ENCODE measurements around the gene GSTT2. TPM values are rescaled to one million over a fixed set of nuclear protein-coding genes. Genes with fewer than 3 reads are reported as not detected.

The GSTT2 gene
- total RNA-seq, 4 donors from 2014 or later, result 3.0 TPM; not detected in 3

GRCh38 chr22:24006207-24006913, 26.4 kb downstream of the GSTT2 start:
- peaks cover 0 to 14% (median 0%) of the 10 kb centered on the region in 3 donors for H3K4me1 ChIP-seq
- H3K9me3 ChIP-seq, result no peaks in the 10 kb centered on the region
- no peak for ATAC-seq
- no peak for TF ChIP-seq CTCF (IDR thresholded peaks at IDR 0.05)
- no peak for TF ChIP-seq POLR2A (IDR thresholded peaks at IDR 0.05)
- no peak for TF ChIP-seq POLR2AphosphoS5 (IDR thresholded peaks at IDR 0.05)
- TF ChIP-seq EP300 (IDR thresholded peaks at IDR 0.05), result no peak
- H3K27ac ChIP-seq, result no peak overlapping the region
- no peak overlapping the region for H3K4me3 ChIP-seq
- no peaks in the 10 kb centered on the region for H3K36me3 ChIP-seq
- no peaks in the 10 kb centered on the region for H3K27me3 ChIP-seq
- 65 to 71% methylated on average over 1 to 5 of the region's 10 CpGs for WGBS, 2 donors (ENCODE audit: low coverage in 1 of 2)

GRCh38 chr22:24006914-24007214, 26.9 kb downstream of the GSTT2 start:
- peaks cover 0 to 18% (median 0%) of the 10 kb centered on the region in 3 donors for H3K4me1 ChIP-seq
- no peaks in the 10 kb centered on the region for H3K27me3 ChIP-seq
- TF ChIP-seq POLR2AphosphoS5 (IDR thresholded peaks at IDR 0.05) (no peak), POLR2A (IDR thresholded peaks at IDR 0.05) (no peak), CTCF (IDR thresholded peaks at IDR 0.05) (no peak), EP300 (IDR thresholded peaks at IDR 0.05) (no peak)
- no peak for ATAC-seq
- no peak overlapping the region for H3K4me3 ChIP-seq
- H3K9me3 ChIP-seq, result no peaks in the 10 kb centered on the region
- 60 to 92% methylated on average over 2 to 6 of the region's 6 CpGs for WGBS, 2 donors (ENCODE audit: low coverage in 1 of 2)
- no peaks in the 10 kb centered on the region for H3K36me3 ChIP-seq
- H3K27ac ChIP-seq, result no peak overlapping the region

GRCh38 chr22:24007253-24008021, 27.5 kb downstream of the GSTT2 start:
- 81 to 82% methylated on average over 3 to 4 of the region's 8 CpGs for WGBS, 2 donors (ENCODE audit: low coverage in 1 of 2)
- Histone ChIP-seq H3K4me3 (no peak overlapping the region), H3K36me3 (no peaks in the 10 kb centered on the region), H3K27ac (no peak overlapping the region), H3K27me3 (no peaks in the 10 kb centered on the region), H3K4me1 (peaks cover 0 to 23% (median 3%) of the 10 kb centered on the region in 3 donors), H3K9me3 (no peaks in the 10 kb centered on the region)
- ATAC-seq, result no peak
- TF ChIP-seq POLR2A (IDR thresholded peaks at IDR 0.05) (no peak), EP300 (IDR thresholded peaks at IDR 0.05) (no peak), POLR2AphosphoS5 (IDR thresholded peaks at IDR 0.05) (no peak), CTCF (IDR thresholded peaks at IDR 0.05) (no peak)

GRCh38 chr22:24008022-24008283, 28.0 kb downstream of the GSTT2 start:
- H3K27ac ChIP-seq, result no peak overlapping the region
- H3K9me3 ChIP-seq, result no peaks in the 10 kb centered on the region
- no peak for ATAC-seq
- TF ChIP-seq CTCF (IDR thresholded peaks at IDR 0.05), result no peak
- TF ChIP-seq POLR2A (IDR thresholded peaks at IDR 0.05), result no peak
- TF ChIP-seq POLR2AphosphoS5 (IDR thresholded peaks at IDR 0.05), result no peak
- no peak for TF ChIP-seq EP300 (IDR thresholded peaks at IDR 0.05)
- H3K27me3 ChIP-seq, result no peaks in the 10 kb centered on the region
- 86% methylated on average over 1 of the region's 1 CpG; no CpG with 5 or more reads in 1 of the 2 donors for WGBS, 2 donors (ENCODE audit: low coverage in 1 of 2)
- no peaks in the 10 kb centered on the region for H3K36me3 ChIP-seq
- H3K4me1 ChIP-seq, result peaks cover 0 to 28% (median 7%) of the 10 kb centered on the region in 3 donors
- H3K4me3 ChIP-seq, result no peak overlapping the region

All from gastroesophageal sphincter (tissue), 4 donors.